Right lobe of liver (tissue), 4 donors: Measurements from ENCODE around the gene RASA2.

Experiments
- CTCF ChIP-seq, 4 donors: fragments of 200-600 bp in 3 of 4; fragments of 450-650 bp in 1 of 4; IDR thresholded peaks; one replicate each; pipeline versions ENCODE4 v1.5.1 to v1.8.0; 2016 to 2022; ENCODE audit warnings: antibody characterized with exemption in 4 of 4, mild to moderate bottlenecking in 2 of 4
- POLR2A ChIP-seq: fragments of 450-650 bp; IDR thresholded peaks from one replicate; pipeline ENCODE4 v1.6.1; 2017; ENCODE audit warnings: antibody characterized with exemption, mild to moderate bottlenecking
- donor health status: DM: no; HTN: no; CAD: no.
- donor health status: DM: no; HTN: no; CAD: no.
- donor health status: DM: no; HTN: yes; CAD: no.

GRCh38 chr3:141489203-141489602 lies 2.4 kb downstream of the RASA2 start:
- TF ChIP-seq CTCF (IDR thresholded peaks at IDR 0.05) (no peak), POLR2A (no peak)
